Right lobe of liver (tissue), 6 donors: ENCODE measurements around the gene ELL. TPM values are rescaled to one million over a fixed set of nuclear protein-coding genes. Genes with fewer than 3 reads are reported as not detected.

Experiments
- ATAC-seq, 4 donors: fragments of 200-7000 bp; cut with Tn5 transposase; one replicate each; pipeline ENCODE4 v1.9.1; 2020; ENCODE audit warnings: mild to moderate bottlenecking in 4 of 4, moderate library complexity in 4 of 4
- DNase-seq, 3 donors: peaks; one replicate each; pipeline ENCODE4 v3.0.0-alpha.2; 2020
- H3K27ac ChIP-seq, 3 donors: fragments of 200-600 bp; one replicate each; pipeline ENCODE4 v1.8.0; 2022
- H3K27me3 ChIP-seq, 2 donors: fragments of 200-600 bp; one replicate each; pipeline ENCODE4 v1.8.0; 2022
- H3K36me3 ChIP-seq, 4 donors: fragments of 200-600 bp; sonication (generic) in 1 of 4; one replicate each; pipeline versions ENCODE4 v1.5.1 to v1.8.0; 2017 to 2022; ENCODE audit warnings: control low read depth in 1 of 4
- H3K4me1 ChIP-seq, 4 donors: fragments of 200-600 bp; sonication (generic) in 1 of 4; one replicate each; pipeline versions ENCODE4 v1.5.1 to v1.8.0; 2017 to 2022; ENCODE audit warnings: control low read depth in 1 of 4
- H3K4me3 ChIP-seq, 3 donors: fragments of 200-600 bp; one replicate each; pipeline ENCODE4 v1.8.0; 2022
- H3K9me3 ChIP-seq, 4 donors: fragments of 200-600 bp; sonication (generic) in 1 of 4; one replicate each; pipeline versions ENCODE4 v1.5.1 to v1.8.0; 2017 to 2022; ENCODE audit warnings: control low read depth in 1 of 4
- POLR2A ChIP-seq: fragments of 450-650 bp; IDR thresholded peaks from one replicate; pipeline ENCODE4 v1.6.1; 2017; ENCODE audit warnings: antibody characterized with exemption, mild to moderate bottlenecking
- WGBS: methylation state at CpG from one replicate; pipeline ENCODE4 v1.1.6; 2018; ENCODE audit warnings: low coverage, low lambda C conversion rate; ENCODE audit not compliant: insufficient coverage; ENCODE audit errors: missing lambda C conversion rate; 5-methylcytosine and 5-hydroxymethylcytosine counted together
- intact Hi-C, 2 donors: fragments of 100-400 bp; cut with DNase I; formaldehyde crosslinking; loops; one replicate each; pipeline versions ENCODE4 v1.11.2 to v1.14.1; 2022
- total RNA-seq, 6 experiments: library from RNA; depleted of rRNA in 2 of 6; stranded (reverse); fragments of >200 nt in 2 of 6; fragmentation: NEBNext Ultra II Directional in 3 of 6; extraction: Animal tissue kit (Norgen Biotek cat#: 25700) in 3 of 6; gene quantifications; one replicate each; pipeline versions ENCODE4 v1.1.0 to v1.2.4, GENCODE V29; 2016 to 2023
- TF ChIP-seq, protein P1 (sequence below), 4 donors: fragments of 200-600 bp in 3 of 4; fragments of 450-650 bp in 1 of 4; IDR thresholded peaks; one replicate each; pipeline versions ENCODE4 v1.5.1 to v1.8.0; 2016 to 2022; ENCODE audit warnings: antibody characterized with exemption in 4 of 4, mild to moderate bottlenecking in 2 of 4
- donor health status: DM: no; HTN: yes; CAD: no.
- donor health status: DM: no; HTN: no; CAD: no.
- donor health status: DM: no; HTN: no; CAD: no.
- donor health status: DM: no; HTN: yes; CAD: no.
- donor health status: DM: no; HTN: yes; CAD: no.

ELL gene
- total RNA-seq, 6 experiments from 2014 or later = 5.3 to 11.9 (median 8.6) TPM

DNA sequence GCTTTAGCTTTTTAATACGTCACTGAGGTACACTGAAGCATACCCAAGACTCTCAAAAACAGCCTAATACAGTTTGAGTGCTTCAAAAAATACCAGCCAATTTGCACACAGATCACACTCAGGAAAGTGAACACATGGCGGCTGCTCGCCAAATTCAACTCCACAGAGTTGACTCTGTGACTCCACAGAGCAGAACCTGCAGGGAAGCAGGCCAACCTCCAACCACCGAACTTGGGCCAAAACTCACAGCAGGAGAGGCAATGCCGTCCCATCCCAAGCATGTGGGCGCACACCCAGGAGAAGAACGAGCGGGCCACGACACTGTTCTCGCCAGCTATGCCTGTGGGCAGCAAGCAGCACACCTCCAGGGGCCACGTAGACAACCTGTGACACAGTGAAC, 21.1 kb downstream of the ELL start:
- TF ChIP-seq, protein P1, sequence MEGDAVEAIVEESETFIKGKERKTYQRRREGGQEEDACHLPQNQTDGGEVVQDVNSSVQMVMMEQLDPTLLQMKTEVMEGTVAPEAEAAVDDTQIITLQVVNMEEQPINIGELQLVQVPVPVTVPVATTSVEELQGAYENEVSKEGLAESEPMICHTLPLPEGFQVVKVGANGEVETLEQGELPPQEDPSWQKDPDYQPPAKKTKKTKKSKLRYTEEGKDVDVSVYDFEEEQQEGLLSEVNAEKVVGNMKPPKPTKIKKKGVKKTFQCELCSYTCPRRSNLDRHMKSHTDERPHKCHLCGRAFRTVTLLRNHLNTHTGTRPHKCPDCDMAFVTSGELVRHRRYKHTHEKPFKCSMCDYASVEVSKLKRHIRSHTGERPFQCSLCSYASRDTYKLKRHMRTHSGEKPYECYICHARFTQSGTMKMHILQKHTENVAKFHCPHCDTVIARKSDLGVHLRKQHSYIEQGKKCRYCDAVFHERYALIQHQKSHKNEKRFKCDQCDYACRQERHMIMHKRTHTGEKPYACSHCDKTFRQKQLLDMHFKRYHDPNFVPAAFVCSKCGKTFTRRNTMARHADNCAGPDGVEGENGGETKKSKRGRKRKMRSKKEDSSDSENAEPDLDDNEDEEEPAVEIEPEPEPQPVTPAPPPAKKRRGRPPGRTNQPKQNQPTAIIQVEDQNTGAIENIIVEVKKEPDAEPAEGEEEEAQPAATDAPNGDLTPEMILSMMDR (IDR thresholded peaks at IDR 0.05) = no peak
- no peak for TF ChIP-seq POLR2A
- Histone ChIP-seq H3K36me3 (no peaks in the 10 kb centered on the region), H3K27me3 (no peaks in the 10 kb centered on the region), H3K9me3 (no peaks in the 10 kb centered on the region), H3K4me1 (peaks cover 0 to 88% (median 59%) of the 10 kb centered on the region in 4 donors), H3K4me3 (no peak overlapping the region), H3K27ac (peak overlapping the region; percentile 63 to 92 (median 77))
- ATAC-seq (peak; percentile 38 to 58 (median 49)), DNase-seq (peak; percentile 84 to 96 (median 92))
- 30% methylated on average over 11 of the region's 11 CpGs for WGBS
- intact Hi-C loops = no loop called here

DNA sequence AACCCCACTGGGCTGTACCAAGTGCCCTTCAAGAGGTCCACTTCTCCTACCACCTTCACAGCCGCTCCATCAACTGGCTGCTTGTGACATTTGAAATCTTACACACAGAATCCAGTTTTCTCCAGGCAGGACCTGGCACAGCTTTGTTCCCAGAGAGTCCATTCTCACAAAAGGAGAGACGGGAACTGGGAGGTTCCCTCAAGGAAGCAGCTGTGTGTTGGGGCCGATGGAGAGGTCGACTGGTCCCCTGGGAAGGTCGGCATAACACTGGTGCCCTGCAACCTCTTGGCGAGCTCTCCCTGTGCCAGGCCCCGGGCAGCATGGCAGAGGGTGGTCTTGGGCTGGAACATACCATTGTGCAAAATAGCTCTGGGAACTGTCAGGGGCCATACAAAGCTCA, 21.5 kb downstream of the ELL start:
- no peak overlapping the region for H3K4me3 ChIP-seq
- peaks cover 0 to 84% (median 57%) of the 10 kb centered on the region in 4 donors for H3K4me1 ChIP-seq
- DNase-seq = no peak
- peak overlapping the region in 2 of 3 donors; percentile 77 to 92 for H3K27ac ChIP-seq
- H3K9me3 ChIP-seq = no peaks in the 10 kb centered on the region
- TF ChIP-seq, protein P1 (IDR thresholded peaks at IDR 0.05) = no peak
- ATAC-seq = no peak
- no peaks in the 10 kb centered on the region for H3K36me3 ChIP-seq
- intact Hi-C loops = no loop called here
- no peaks in the 10 kb centered on the region for H3K27me3 ChIP-seq
- 50% methylated on average over 3 of the region's 7 CpGs for WGBS

- WGBS = 92% methylated on average over 6 of the region's 7 CpGs
- DNase-seq (no peak), ATAC-seq (peak in 1 of 4 donors; percentile 16)
- intact Hi-C loops = no loop called here
- Histone ChIP-seq H3K4me3 (no peak overlapping the region), H3K9me3 (no peaks in the 10 kb centered on the region), H3K4me1 (peaks cover 0 to 74% (median 52%) of the 10 kb centered on the region in 4 donors), H3K36me3 (no peaks in the 10 kb centered on the region), H3K27ac (peak overlapping the region; percentile 20 to 92 (median 26)), H3K27me3 (no peaks in the 10 kb centered on the region)
- TF ChIP-seq POLR2A = no peak
- TF ChIP-seq, protein P1 (IDR thresholded peaks at IDR 0.05) = no peak
Measured at GRCh38 chr19:18499055-18499775, 22.7 kb downstream of the ELL start.

DNA sequence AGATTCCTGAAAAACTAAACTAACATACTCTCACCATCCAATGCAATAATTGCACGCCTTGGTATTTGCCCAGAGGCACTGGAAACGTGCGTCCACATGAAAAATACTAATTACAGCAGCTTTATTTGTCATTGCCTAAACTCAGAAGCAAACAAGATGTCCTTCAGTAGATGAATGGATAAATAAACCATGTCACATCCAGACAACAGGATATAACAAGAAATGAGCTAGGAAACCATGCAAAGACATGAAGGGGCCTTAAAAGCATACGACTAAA, 25.0 kb downstream of the ELL start:
- intact Hi-C loops = no loop called here
- WGBS = 62% methylated on average over 4 of the region's 4 CpGs
- no peak for ATAC-seq

More for the DNA sequence above, 25.0 kb downstream of the ELL start:
- no peaks in the 10 kb centered on the region for H3K36me3 ChIP-seq
- peak overlapping the region in 2 of 3 donors; percentile 3 to 49 for H3K27ac ChIP-seq
- H3K4me3 ChIP-seq = no peak overlapping the region
- TF ChIP-seq, protein P1 (IDR thresholded peaks at IDR 0.05) = no peak
- no peak for TF ChIP-seq POLR2A
- H3K27me3 ChIP-seq = no peaks in the 10 kb centered on the region
- H3K9me3 ChIP-seq = no peaks in the 10 kb centered on the region
- DNase-seq = no peak
- peaks cover 0 to 65% (median 36%) of the 10 kb centered on the region in 4 donors for H3K4me1 ChIP-seq
